IMR-90 (cell line): ENCODE results near the gene DBNL. TPM values are rescaled to one million over a fixed set of nuclear protein-coding genes. Genes with fewer than 3 reads are reported as not detected.

ENCODE experiments used
- ATAC-seq: fragments of 200-7000 bp; cut with Tn5 transposase; 2 replicates; pipeline ENCODE4 v1.9.1; 2020; ENCODE audit warnings: low read depth, mild to moderate bottlenecking, moderate library complexity
- BruUV-seq: library from RNA; stranded (reverse); fragments of 400-500 nt; replicated peaks from 2 replicates; lab custom pipeline; 2021; lab: Mats Ljungman, UMichigan
- CTCF ChIA-PET: fragments of 300-600 bp; formaldehyde crosslinking; extraction: SDS; loops from one replicate; lab custom pipeline; 2021; ENCODE audit warnings: antibody characterized with exemption; lab: Yijun Ruan, JAX
- POLR2A ChIA-PET: fragments of 300-600 bp; sonication (Branson Sonifier 250); formaldehyde crosslinking; loops from one replicate; lab custom pipeline; 2022; ENCODE audit warnings: antibody characterized with exemption; ENCODE audit not compliant: unreplicated experiment; lab: Charles Lee
- DNase-seq: peaks from one replicate; pipeline ENCODE4 v3.0.0; 2013
- H2AFZ ChIP-seq: replicated peaks from 2 replicates; pipeline ENCODE3; 2013; ENCODE audit warnings: low read length, mild to moderate bottlenecking; ENCODE audit not compliant: poor library complexity
- H2AK5ac ChIP-seq: 2 replicates; pipeline ENCODE4 v1.6.1; 2013; ENCODE audit warnings: low read depth, low read length, inconsistent platforms
- H2AK9ac ChIP-seq: replicated peaks from 2 replicates; pipeline ENCODE3; 2013; ENCODE audit warnings: mild to moderate bottlenecking, low read depth, low read length, moderate library complexity; ENCODE audit not compliant: poor library complexity
- H2BK120ac ChIP-seq: 2 replicates; pipeline ENCODE4 v1.6.1; 2013; ENCODE audit warnings: low read depth, low read length, inconsistent platforms
- H2BK15ac ChIP-seq: 3 replicates; pipeline ENCODE4 v1.6.1; 2013; ENCODE audit warnings: low read depth, low read length, inconsistent platforms
- H2BK20ac ChIP-seq: 2 replicates; pipeline ENCODE4 v1.6.1; 2013; ENCODE audit warnings: low read depth, mild to moderate bottlenecking, inconsistent platforms, low read length, moderate library complexity
- H2BK5ac ChIP-seq: 2 replicates; pipeline ENCODE4 v1.6.1; 2013; ENCODE audit warnings: mild to moderate bottlenecking, low read depth, low read length, inconsistent platforms; ENCODE audit not compliant: poor library complexity, severe bottlenecking
- H3K14ac ChIP-seq: replicated peaks from 2 replicates; pipeline ENCODE4 v1.6.1; 2013; ENCODE audit warnings: low read depth, low read length, inconsistent platforms
- H3K18ac ChIP-seq: 2 replicates; pipeline ENCODE4 v1.6.1; 2013; ENCODE audit warnings: low read depth, low read length, control low read depth
- H3K23ac ChIP-seq: 2 replicates; pipeline ENCODE4 v1.6.1; 2013; ENCODE audit warnings: low read depth, low read length, inconsistent platforms
- H3K27ac ChIP-seq: 2 replicates; pipeline ENCODE4 v1.5.1; 2013; ENCODE audit warnings: mild to moderate bottlenecking, control low read depth, low read length; ENCODE audit not compliant: insufficient read depth
- H3K27me3 ChIP-seq: 2 replicates; pipeline ENCODE4 v1.6.1; 2013; ENCODE audit warnings: low read length; ENCODE audit not compliant: control insufficient read depth, insufficient read depth
- H3K36me3 ChIP-seq: 2 replicates; pipeline ENCODE4 v1.6.1; 2013; ENCODE audit warnings: low read length, mixed read lengths; ENCODE audit not compliant: control insufficient read depth, insufficient read depth
- H3K4ac ChIP-seq: 2 replicates; pipeline ENCODE4 v1.6.1; 2013; ENCODE audit warnings: low read depth, low read length, inconsistent platforms
- H3K4me1 ChIP-seq: 2 replicates; pipeline ENCODE4 v1.6.1; 2013; ENCODE audit warnings: low read length, mixed read lengths; ENCODE audit not compliant: control insufficient read depth, insufficient read depth
- H3K4me2 ChIP-seq: 2 replicates; pipeline ENCODE4 v1.6.1; 2013; ENCODE audit warnings: low read depth, mild to moderate bottlenecking, control low read depth, low read length, moderate library complexity
- H3K4me3 ChIP-seq: 2 replicates; pipeline ENCODE4 v1.5.1; 2013; ENCODE audit warnings: low read depth, mild to moderate bottlenecking, control low read depth, low read length, moderate library complexity; ENCODE audit not compliant: insufficient read depth
- H3K56ac ChIP-seq: 2 replicates; pipeline ENCODE4 v1.6.1; 2013; ENCODE audit warnings: low read length, inconsistent platforms; ENCODE audit not compliant: insufficient read depth; ENCODE audit errors: extremely low read depth
- H3K79me1 ChIP-seq, 2 experiments: 2 replicates each; pipeline ENCODE4 v1.6.1; 2013; ENCODE audit warnings: low read length in 2 of 2, inconsistent platforms in 1 of 2, low read depth in 1 of 2
- H3K9ac ChIP-seq: 2 replicates; pipeline ENCODE4 v1.6.1; 2013; ENCODE audit warnings: low read depth, low read length, control low read depth
- H3K9me1 ChIP-seq: 2 replicates; pipeline ENCODE4 v1.6.1; 2013; ENCODE audit warnings: low read length, inconsistent platforms; ENCODE audit not compliant: insufficient read depth
- H3K9me3 ChIP-seq: 2 replicates; pipeline ENCODE4 v1.6.1; 2013; ENCODE audit warnings: low read length; ENCODE audit not compliant: control insufficient read depth, insufficient read depth
- H4K20me1 ChIP-seq: 2 replicates; pipeline ENCODE4 v1.6.1; 2013; ENCODE audit warnings: low read length, inconsistent platforms; ENCODE audit not compliant: insufficient read depth
- H4K5ac ChIP-seq: 2 replicates; pipeline ENCODE4 v1.6.1; 2013; ENCODE audit warnings: mild to moderate bottlenecking, low read depth, low read length, control low read depth
- H4K8ac ChIP-seq, 2 experiments: 2 replicates each; pipeline ENCODE4 v1.6.1; 2013; ENCODE audit warnings: low read depth in 2 of 2, low read length in 2 of 2, control low read depth in 1 of 2, inconsistent platforms in 1 of 2
- H4K91ac ChIP-seq: 2 replicates; pipeline ENCODE4 v1.6.1; 2013; ENCODE audit warnings: low read depth, low read length, inconsistent platforms; ENCODE audit not compliant: insufficient read depth
- CEBPB ChIP-seq: IDR thresholded peaks from 2 replicates; pipeline ENCODE4 v1.6.1; 2012; ENCODE audit warnings: low read depth, low read length, improper control_type of control experiment
- CHD1 ChIP-seq: IDR thresholded peaks from 2 replicates; pipeline ENCODE4 v1.6.1; 2012; ENCODE audit warnings: low read depth, low read length, improper control_type of control experiment
- FOS ChIP-seq: fragments of 150-350 bp; IDR thresholded peaks from 2 replicates; pipeline ENCODE4 v1.6.1; 2016; ENCODE audit warnings: low read depth, low read length
- NFE2L2 ChIP-seq: fragments of 150-350 bp; IDR thresholded peaks from 2 replicates; pipeline ENCODE4 v1.6.1; 2016; ENCODE audit warnings: low read depth, mild to moderate bottlenecking, low read length
- RAD21 ChIP-seq: IDR thresholded peaks from 2 replicates; pipeline ENCODE4 v1.6.1; 2012; ENCODE audit warnings: low read length, improper control_type of control experiment
- WGBS, 2 experiments: methylation state at CpG; one replicate each; pipeline versions ENCODE4 v1.1.5 to v1.1.7; 2013; ENCODE audit warnings: missing lambda C conversion rate in 2 of 2; ENCODE audit not compliant: insufficient read length in 1 of 2; ENCODE audit errors: extremely low coverage in 2 of 2; 5-methylcytosine and 5-hydroxymethylcytosine counted together
- dilution Hi-C: fragments of 300-500 bp; cut with HindIII; formaldehyde crosslinking; loops from one replicate; pipeline ENCODE4 v1.14.3; 2018; ENCODE audit warnings: low sequenced_read_pairs; ENCODE audit not compliant: unreplicated experiment
- in situ Hi-C: fragments of 300-500 bp; cut with MboI; formaldehyde crosslinking; loops from 3 replicates; pipeline ENCODE4 v1.14.3; 2019; ENCODE audit warnings: low sequenced_read_pairs, inconsistent platforms, mixed read lengths
- intact Hi-C: fragments of 100-400 bp; cut with micrococcal nuclease; formaldehyde crosslinking; loops from 2 replicates; pipeline ENCODE4 v1.10.0; 2022
- polyA plus RNA-seq, 3 experiments: library from polyadenylated mRNA; depleted of rRNA; stranded (reverse); fragments of >200 nt; gene quantifications; 2 replicates each; pipeline ENCODE4 v1.2.3, GENCODE V29; 2012; ENCODE audit warnings: low replicate concordance in 1 of 3
- total RNA-seq: library from RNA; depleted of rRNA; stranded (reverse); fragments of >200 nt; gene quantifications from 2 replicates; pipeline ENCODE4 v1.2.3, GENCODE V29; 2012

The DBNL gene
- total and polyA plus RNA-seq, 2 of the 4 experiments (the other 2 are of a cell fraction): 157 to 179 TPM

DNA sequence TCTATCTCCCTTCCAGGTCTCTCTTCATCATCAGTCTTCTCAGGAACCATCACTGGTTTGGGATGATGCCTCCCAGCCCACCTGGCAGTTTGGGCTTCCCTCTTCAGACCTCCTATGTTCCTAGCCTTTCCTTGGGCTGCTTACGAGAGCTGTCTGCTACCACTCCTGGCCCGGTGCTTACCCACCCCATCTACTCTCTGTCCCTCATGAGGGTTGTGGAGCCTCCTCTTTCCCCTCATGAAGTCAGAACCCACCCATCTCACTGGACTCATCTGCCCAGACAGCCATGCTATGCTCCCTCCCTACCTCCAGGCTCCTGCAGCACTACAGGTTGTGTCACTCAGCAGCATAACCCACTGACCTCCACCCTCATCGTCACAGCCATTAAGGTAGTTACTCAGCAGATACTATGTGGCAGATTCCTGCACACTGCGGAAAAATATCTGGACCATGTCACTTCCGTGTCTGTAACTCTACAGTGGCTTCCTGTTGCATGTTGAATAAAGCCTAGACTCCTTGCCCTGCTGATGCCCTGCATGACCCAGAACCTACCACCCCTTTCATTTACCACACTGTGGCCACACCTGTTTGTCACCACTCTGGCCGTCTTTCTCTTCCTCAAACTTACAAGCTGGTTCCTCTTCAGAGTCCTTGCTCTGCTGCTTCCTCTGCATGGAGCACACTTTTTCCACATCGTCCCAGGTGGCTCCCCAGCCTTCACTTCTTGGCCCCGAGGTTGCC, 2.0 kb downstream of the DBNL start (continued):
- no peak for TF ChIP-seq RAD21

DNA sequence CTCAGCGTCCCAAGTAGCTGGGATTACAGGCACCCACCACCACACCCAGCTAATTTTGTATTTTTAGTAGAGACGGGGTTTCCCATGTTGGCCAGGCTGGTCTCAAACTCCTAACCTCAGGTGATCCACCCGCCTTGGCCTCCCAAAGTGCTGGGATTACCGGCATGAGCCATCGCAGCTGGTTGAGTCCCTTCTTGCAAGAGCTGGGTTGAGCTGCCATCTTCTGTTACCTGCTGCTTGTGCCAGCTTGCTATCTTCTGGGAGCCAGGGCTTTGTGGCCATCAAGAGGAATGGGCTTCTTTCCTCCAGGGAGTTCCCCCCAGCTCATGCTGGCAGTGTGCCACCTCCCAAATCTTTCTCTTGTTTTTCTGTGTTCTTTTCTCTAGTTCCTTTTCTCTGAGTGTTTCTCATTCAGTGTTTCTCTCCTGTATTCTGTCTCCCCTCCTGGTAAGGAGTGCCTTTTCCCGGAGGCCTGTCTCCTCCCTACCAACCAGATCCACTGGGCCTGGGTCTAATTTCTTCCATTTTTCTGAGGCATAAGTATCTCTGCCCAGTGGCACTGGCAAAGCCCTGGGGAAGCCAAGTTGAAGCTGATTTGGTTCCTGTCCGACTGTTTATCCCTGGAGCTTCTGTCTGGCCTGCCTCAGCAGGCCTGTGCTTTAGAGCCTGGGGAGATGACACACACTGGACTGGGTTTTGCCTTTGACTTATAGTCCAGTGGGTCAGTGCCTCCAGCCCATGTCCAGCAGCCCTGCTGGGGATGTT, 3.7 kb downstream of the DBNL start:
- Histone ChIP-seq H2BK15ac (no peak overlapping the region), H3K36me3 (peaks cover 41% of the 10 kb centered on the region), H2AFZ (no peak overlapping the region), H4K8ac (no peak overlapping the region), H2BK20ac (no peak overlapping the region), H2BK120ac (no peak overlapping the region), H4K20me1 (peaks cover 60% of the 10 kb centered on the region), H3K4me3 (no peak overlapping the region), H3K27me3 (no peaks in the 10 kb centered on the region), H3K56ac (no peak overlapping the region), H4K91ac (no peak overlapping the region), H3K9me3 (no peaks in the 10 kb centered on the region), H3K27ac (no peak overlapping the region), H3K4me1 (peaks cover 8% of the 10 kb centered on the region), H3K18ac (no peak overlapping the region), H3K79me1 (peaks cover 43 to 83% of the 10 kb centered on the region in 2 experiments), H2AK9ac (no peak overlapping the region), H2AK5ac (no peak overlapping the region), H3K4ac (no peak overlapping the region), H3K4me2 (no peak overlapping the region), H3K9ac (no peak overlapping the region), H3K9me1 (peaks cover 30% of the 10 kb centered on the region), H3K14ac (no peak overlapping the region), H4K5ac (no peak overlapping the region), H2BK5ac (no peak overlapping the region), H3K23ac (no peak overlapping the region)
- DNase-seq: no peak
- ChIA-PET CTCF (no interaction called here), POLR2A (no interaction called here)
- ATAC-seq: no peak
- in situ Hi-C loops: no loop called here
- BruUV-seq: no TSS peak
- dilution Hi-C loops: no loop called here
- 94% methylated on average over 4 of the region's 7 CpGs; no CpG with 5 or more reads in 1 of the 2 experiments for WGBS, 2 experiments
- TF ChIP-seq RAD21 (no peak), CHD1 (no peak), CEBPB (no peak), FOS (no peak), NFE2L2 (no peak)
- intact Hi-C loops: no loop called here
